GM18868 (cell line): Measurements from ENCODE around the gene ARHGAP22.

Source experiments
- ATAC-seq: cut with Tn5 transposase; IDR thresholded peaks from one replicate; pipeline ENCODE4 v1.9.1; 2021; ENCODE audit warnings: mild to moderate bottlenecking, moderate library complexity; ENCODE audit not compliant: unreplicated experiment

The ARHGAP22 gene

GRCh38 chr10:48485711-48486110 is 119.2 kb downstream of the ARHGAP22 start:
- ATAC-seq: no peak

GRCh38 chr10:48484911-48485310 is 120.0 kb downstream of the ARHGAP22 start:
- ATAC-seq: no peak

- ATAC-seq: no peak
These were observed 122.7 kb downstream of the ARHGAP22 start for GRCh38 chr10:48482207-48482606.

GRCh38 chr10:48481385-48481784 is 123.5 kb downstream of the ARHGAP22 start:
- no peak for ATAC-seq

- no peak for ATAC-seq
These were observed 124.2 kb downstream of the ARHGAP22 start for GRCh38 chr10:48480397-48481374.

DNA sequence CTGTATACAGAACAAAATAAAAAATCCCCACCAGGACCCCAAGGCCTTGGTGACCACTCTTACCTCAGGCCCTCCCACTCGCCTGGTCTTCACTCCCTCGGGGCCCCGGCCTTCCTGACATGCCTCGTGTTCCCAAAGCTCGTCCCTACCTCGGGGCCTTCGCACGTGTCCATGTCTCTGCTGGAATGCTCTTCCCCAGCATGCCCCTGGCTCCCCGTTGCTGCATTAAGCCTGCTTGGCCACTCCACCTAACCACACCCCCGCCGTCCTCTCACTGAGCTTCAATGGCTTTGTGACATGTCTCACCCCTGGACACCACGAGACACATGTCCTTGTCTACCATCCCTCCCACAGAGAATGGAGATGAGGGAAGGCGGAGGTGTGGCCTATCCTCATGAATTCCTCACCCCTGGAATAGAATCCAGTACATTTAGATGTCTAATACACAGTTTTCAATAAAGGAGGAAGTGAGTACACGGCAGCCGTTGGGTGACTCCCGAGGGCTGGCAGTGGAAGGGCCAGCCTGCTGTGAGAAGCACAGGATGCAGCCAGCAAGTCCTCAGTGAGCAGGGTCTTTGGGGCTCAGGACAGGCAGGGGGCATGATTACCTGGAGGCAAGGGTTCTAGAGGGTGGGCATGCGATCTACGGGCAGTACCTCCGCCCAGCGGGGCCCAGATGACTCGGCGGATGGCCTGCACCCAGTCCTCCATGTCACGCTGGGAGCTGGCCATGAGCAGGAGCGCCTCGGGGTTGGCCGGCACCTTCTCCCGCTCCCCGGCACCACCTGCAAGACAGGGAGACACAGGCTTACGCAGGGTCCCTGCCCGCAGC is 125.7 kb downstream of the ARHGAP22 start:
- ATAC-seq: no peak

- no peak for ATAC-seq
These were observed 126.4 kb downstream of the ARHGAP22 start for GRCh38 chr10:48478469-48478868.

- ATAC-seq: no peak
These were observed 127.3 kb downstream of the ARHGAP22 start for GRCh38 chr10:48477616-48478015.

GRCh38 chr10:48477141-48477540 is 127.7 kb downstream of the ARHGAP22 start:
- ATAC-seq: no peak

DNA sequence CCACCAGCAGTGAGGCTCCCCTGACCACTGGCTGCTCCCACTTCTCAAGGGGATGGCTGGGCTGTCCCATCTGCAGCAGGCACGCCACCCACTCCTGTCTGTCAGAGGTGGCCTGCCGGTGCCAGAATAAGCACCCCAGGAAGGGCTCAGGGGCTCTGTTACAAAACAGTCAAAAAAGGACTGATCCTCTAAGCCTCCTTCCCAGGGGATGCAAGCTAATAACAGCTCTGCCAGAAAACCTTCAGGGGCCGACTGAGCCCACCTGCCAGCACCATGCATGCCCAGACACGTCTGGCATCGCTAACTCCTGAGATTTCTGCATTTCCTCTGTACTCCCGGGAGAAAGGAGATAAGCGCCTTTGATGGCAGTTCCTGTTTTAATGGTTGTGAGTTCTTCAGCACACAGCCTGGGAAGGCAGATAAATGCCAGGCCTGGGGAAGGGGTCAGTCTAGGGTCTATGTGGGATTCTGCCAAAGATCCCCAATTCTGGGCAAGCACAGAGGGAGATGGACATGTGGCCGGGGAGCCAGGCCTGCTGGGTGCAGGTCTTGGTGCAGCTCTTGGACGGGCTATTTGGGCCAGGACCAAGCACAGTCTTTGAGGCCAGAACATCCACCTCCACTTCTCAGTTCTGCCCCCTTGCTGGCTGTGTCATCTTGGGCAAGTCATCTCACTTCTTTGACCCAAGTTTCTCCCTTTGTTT is 128.4 kb downstream of the ARHGAP22 start:
- no peak for ATAC-seq

DNA sequence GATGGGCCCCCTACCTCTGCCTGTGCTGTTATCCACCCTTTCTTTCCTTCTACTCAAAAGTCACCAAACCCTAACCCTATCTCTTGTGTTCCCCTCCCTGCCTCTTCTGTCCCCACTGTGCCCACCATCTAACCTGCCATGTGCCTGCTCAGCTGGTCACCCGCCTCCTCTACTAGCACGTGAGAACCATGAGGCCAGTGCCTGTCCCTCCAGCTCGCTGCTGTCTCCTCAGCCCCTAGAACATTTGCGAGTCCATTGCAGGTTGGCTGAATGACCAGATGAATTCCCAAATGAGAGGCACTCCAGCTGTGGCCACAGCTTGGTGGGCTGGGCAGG is 129.0 kb downstream of the ARHGAP22 start:
- no peak for ATAC-seq

- ATAC-seq: no peak
These were observed 130.0 kb downstream of the ARHGAP22 start for GRCh38 chr10:48474765-48475365.

GRCh38 chr10:48473704-48474103 is 131.2 kb downstream of the ARHGAP22 start:
- ATAC-seq: no peak

DNA sequence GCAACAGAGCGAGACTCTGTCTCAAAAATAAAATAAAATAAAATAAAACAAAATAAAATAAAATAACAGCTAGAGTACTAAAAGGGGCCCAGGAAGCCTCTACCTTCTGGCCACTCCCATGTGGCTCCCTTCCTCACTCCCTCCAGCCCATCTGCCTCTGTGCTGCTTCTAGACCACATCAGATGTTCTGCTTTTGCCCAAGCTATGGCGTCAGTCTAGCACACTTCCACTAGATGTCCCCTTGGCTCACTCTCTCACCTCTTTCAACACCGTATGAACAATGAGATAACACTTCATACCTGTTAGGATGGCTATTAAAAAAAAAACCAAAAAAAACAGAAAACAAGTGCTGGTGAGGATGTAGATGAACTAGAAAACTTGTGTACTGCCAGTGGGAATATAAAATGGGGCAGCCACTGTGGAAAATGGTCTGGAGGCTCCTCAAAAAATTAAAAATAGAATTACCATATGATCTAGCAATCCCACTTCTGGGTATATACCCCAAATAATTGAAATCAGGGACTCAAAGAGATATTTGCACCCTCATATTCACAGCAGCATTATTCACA is 132.3 kb downstream of the ARHGAP22 start:
- no peak for ATAC-seq

DNA sequence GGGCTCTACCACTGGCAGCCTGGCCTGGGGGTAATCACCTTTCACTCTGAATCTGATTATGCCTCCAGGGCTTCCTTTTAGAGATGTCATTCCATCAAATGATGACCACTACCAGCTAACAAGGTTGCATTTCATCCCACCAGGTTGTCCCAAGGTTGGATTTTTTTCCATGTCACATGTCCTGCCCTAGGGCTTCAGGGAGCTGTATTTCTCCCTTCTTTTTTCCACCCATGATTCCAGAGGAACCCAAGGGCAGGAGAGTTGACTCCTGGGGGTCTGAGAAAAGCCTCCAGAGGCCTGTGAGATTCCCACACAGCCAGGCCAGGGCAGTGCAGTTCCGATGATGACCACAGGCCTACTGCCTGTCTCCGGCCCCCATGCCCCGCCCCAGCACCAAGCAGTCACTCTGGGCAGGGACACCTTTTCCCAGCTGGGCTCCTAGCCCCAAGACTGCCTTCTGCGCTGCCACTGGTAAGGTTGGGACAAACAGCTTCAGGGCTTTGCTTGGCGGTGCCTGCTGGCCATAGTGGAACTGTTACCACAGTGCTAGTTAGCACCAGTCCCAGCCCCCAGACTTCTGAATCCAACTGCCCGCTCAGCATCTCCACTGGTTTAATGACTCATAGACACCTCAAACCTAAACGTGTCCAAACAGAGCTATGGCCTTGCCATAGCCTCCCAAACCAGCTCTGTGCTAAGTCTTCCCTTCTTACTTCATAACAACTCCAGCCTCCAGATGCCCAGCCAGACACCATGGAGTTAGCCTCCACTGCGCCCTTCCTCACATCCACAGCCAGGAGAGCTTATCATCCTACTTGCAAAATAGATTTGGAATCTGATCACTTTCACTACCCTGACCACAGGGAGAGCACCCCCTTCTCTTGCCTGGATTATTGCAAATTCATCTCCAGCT is 133.7 kb downstream of the ARHGAP22 start:
- ATAC-seq: no peak

GRCh38 chr10:48470115-48470892 is 134.6 kb downstream of the ARHGAP22 start:
- no peak for ATAC-seq

- ATAC-seq: no peak
These were observed 135.3 kb downstream of the ARHGAP22 start for GRCh38 chr10:48469516-48470020.

GRCh38 chr10:48468866-48469511 is 135.9 kb downstream of the ARHGAP22 start:
- no peak for ATAC-seq
